HPDE6-E6E7 (cell line): ENCODE results near the gene CDH13.

ENCODE experiments used
- DNase-seq: peaks from one replicate; pipeline ENCODE4 v3.0.0; 2011; ENCODE audit warnings: missing footprints; ENCODE audit errors: extremely low spot score

CDH13 gene

DNA sequence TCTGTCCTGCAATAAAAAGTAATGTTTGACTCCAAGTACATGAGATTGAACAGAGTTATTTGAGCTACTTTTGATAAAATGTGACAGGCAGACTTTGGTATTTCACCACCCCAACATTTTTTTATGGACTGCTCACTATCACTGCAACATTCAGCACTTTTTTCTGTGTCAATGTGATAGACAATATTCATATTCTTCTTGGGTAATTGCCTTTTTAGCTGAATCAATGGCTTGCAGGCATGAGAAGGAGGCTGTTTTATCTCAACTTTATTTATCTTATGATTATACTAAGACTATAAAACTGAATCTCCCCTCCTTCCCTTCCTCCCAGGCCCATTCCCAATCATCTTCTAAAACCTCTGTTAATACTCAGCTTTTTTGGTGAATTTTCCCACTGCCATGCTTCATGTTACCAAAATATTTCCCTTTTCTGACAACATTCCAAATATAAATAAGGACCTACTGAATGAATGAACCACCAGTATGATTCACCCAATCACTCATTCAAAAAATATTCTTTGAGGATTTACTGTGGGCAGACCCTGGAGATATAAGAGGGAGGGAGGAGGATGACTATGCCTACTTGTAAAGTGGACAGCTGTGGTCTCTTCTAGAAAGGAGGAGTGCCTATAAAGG is 67.6 kb downstream of the CDH13 start:
- DNase-seq = no peak

GRCh38 chr16:82695806-82696205 is 69.0 kb downstream of the CDH13 start:
- DNase-seq = no peak

DNA sequence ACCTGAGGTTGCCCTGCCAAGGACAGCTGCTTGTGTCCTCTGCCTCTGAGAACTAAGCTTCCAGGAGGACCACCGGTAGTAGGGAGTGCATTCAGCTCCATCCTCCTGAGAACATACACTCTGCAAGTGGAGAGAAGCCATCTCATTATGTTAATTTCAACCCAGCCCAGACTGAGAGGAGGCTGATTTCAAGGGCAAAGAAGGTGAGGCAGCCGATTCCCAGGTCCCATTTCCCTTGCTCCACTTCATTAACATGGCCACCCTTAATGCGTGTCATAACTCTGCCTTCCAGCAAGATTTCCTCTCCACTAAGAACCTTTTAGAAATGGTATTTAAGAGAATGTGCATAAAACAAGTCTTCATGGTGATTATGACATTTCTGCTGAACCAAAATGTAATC is 72.5 kb downstream of the CDH13 start:
- DNase-seq = no peak

GRCh38 chr16:82699711-82700495 is 73.1 kb downstream of the CDH13 start:
- DNase-seq = peak; percentile 19

DNA sequence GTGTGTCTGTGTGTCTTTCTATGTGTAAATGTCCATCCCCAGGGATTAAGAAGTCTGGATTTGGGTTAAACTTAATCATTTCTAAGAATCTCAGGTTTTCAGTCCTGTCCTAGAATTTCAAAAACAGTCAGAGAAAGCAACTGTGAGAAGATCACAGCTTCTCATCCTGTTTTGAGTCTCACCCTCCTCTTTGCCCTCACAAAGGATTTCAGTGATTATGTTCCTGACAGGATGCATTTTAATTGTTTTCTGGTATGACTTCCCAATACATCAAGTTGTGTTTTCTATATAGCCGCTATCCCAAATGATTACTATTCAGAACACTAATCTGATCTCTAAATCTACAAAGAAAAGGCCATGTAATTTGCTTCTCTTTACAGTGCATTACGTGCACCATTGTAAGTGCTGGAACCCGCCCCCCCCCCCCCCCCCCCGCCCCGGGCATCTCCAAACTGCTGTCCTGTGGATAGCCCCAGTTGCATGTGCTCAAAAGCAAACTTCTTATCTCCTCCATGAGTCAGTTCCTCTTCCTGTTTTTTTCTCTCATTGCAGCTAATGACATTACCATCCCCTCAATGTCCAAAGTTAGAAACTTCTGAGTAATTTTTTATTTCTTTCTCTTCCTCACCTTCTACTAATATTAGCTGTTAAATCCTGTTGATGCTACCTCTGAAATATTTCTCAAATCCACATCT is 73.9 kb downstream of the CDH13 start:
- DNase-seq = no peak

GRCh38 chr16:82701442-82701955 is 74.7 kb downstream of the CDH13 start:
- no peak for DNase-seq

GRCh38 chr16:82703161-82703560 is 76.4 kb downstream of the CDH13 start:
- no peak for DNase-seq

DNA sequence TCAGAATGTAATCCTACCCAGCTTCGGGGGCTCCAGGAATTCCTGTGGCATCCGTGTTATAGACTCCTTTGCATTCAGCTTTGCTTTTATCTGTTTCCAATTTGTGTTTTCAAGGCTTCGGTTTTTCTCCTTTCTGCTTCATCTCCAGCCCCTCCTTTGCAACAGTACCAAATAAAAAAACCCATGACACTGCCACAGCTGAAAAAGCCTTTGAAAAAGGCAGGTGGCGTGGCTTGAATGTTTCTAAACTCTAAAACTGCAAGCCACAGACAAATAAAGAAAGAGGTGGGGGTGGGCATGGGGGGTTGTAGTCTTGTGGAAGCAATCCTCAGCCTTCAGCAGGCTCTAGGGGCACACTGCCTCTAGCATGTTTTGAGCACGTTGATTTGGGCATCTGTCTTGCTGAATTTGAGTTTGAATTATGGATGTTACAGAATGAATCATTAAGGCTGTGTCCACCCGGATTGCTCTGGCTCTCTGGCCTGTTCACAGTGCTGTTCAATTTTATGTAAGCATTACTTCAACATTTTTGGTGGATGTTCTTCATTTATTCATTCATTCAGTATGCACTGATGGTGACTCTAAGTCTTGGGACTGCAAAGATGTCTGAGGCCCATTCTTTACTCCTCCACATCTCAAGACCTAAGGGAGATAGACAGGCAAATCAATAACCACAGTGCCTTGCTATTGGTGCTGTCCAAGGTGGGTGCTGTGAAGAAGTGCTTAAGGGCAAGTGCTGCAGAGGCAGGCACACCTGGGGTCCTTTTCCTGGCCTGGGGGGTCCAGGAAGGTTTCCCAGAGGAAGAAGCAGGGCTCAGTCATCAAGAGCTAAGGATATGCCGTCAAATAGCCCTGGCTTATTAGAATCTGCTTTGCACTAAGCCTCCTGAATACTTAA is 77.4 kb downstream of the CDH13 start:
- DNase-seq = no peak

GRCh38 chr16:82709987-82710386 is 83.2 kb downstream of the CDH13 start:
- no peak for DNase-seq

GRCh38 chr16:82713778-82714177 is 87.0 kb downstream of the CDH13 start:
- DNase-seq = no peak

DNA sequence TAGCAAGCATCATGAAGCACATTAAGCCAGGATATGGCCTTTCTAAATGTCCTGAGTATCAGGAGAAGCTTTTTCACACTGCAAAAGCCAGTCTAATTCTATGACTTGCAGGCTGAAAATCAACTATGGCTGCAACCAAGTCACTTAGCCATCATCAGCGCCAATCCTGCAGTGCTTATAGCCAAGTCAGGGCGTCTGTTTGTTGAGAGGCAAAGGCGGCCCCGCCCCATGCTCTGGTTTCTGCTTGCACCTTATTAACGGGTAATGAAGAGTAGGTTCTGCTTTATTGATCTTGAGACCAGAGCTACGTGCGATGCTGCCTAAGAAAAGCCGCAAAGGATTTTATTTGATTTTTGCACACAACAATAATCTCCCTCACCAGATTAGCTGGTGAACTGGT is 88.4 kb downstream of the CDH13 start:
- DNase-seq = no peak

DNA sequence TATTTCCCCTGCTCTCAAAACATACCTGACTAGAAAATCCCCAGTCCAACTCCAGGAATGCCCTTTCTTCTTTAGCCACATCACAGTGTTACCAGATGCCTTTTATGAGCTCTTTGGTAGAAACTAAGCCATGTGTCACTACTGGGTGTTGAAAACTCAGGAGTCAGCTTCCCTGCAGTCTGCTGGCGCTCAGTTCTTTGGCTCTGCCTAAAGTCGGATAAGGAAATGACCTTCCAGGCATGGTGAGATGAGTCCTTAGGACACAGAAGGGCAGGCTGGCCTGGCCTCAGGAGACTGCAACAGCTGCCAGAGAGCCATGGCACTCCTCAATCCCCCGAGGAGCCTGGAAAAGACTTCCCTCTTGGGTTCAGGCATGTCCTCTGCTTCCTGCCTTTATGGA is 89.1 kb downstream of the CDH13 start:
- DNase-seq = no peak

DNA sequence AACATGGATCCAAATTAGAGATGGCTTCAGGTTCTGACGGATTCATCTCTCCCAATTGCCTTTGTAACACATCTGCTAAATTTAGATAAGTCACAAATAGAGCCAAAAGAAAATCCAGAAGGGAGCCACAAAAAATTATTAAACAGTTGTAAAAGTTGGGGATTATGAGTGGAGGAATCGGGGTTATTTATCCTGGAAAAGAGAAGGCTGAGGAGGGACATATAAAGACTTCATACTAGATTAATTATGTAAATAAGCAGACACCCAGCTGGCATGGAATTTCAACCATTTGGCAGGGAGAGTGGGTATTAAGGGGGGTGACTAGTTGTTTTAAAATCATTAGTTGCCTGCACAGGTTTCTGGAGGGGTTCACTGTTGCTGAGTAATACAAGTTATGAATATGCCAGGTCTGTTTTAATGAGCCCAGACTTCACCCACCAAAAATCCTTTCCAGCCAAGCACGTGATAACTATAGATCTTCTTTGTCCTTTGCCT is 89.6 kb downstream of the CDH13 start:
- DNase-seq = no peak

- DNase-seq = no peak
These were observed 93.6 kb downstream of the CDH13 start for GRCh38 chr16:82720414-82720813.

GRCh38 chr16:82726306-82726705 is 99.5 kb downstream of the CDH13 start:
- no peak for DNase-seq

GRCh38 chr16:82728901-82729300 is 102.1 kb downstream of the CDH13 start:
- no peak for DNase-seq

- no peak for DNase-seq
These were observed 104.1 kb downstream of the CDH13 start for GRCh38 chr16:82730901-82731300.

DNA sequence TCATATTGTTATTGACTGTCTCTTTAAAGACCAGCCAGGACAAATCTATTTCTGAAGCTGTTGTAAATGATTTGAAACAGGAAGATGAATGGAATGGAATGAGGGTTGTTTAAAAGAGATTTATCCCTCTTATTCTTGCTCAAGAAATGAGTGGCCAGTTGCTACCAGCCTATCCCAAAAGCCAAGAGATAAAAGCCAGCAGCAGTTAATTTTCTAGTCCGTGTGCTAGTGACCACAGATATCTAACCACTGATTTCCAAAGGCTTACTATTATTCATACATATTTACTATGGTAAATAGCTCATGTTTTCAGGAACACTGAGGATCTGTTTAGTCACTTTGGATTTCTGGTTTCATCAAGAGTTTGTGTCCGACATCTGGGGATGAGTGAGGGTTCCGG is 105.7 kb downstream of the CDH13 start:
- no peak for DNase-seq

GRCh38 chr16:82735186-82735585 is 108.4 kb downstream of the CDH13 start:
- no peak for DNase-seq

GRCh38 chr16:82735673-82736091 is 108.9 kb downstream of the CDH13 start:
- no peak for DNase-seq

DNA sequence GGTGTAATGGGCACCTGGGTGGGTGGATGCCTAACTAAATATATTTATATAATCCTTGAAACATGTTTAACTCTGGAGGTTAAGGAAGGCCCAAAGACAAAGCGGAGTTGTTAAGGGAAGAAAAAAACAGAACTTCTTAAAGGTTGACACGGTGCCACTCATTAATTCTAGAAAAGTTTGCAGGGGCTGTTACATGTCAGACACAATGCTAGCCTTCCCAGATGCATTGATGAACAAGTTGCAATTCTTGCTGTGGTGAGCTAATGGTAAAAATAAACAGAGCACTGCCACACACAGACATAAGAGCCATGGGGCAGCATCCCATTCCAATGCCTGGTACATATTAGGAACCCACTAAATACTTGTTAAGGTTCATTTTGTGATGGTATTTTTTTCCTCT is 109.5 kb downstream of the CDH13 start:
- no peak for DNase-seq
